ENCODE measurements around the gene GNG2.
A peak's percentile ranks its signal among the peaks of the same experiment; 100 is the strongest.

Gene GNG2

DNA sequence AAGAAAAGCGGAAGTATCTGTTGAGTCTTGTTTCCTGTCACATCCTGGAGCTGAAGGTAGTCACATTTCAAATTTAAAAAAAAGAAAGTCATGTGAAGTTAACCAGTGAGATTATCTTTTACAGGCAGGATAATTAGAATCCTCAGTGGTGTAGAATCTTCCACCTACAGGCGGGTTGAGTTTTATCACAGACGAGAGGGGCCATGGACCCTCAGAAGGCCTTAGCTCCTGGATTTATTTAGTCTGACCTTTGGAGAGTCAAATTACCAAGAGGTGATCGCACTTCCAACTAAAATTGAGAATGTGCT, 13.0 kb upstream of the GNG2 start:
- no peaks in the 10 kb centered on the region for H3K36me3 ChIP-seq (replicated peaks)
- no peak overlapping the region for H3K4me3 ChIP-seq (ENCODE audit: low read depth, low read length)
- no peak for DNase-seq
- in situ Hi-C loops (cut with HindIII; ENCODE audit: low pct_ligation_motif_present, low sequenced_read_pairs), result no loop called here
- no peaks in the 10 kb centered on the region for H3K27me3 ChIP-seq (replicated peaks)
- TF ChIP-seq, protein P1, sequence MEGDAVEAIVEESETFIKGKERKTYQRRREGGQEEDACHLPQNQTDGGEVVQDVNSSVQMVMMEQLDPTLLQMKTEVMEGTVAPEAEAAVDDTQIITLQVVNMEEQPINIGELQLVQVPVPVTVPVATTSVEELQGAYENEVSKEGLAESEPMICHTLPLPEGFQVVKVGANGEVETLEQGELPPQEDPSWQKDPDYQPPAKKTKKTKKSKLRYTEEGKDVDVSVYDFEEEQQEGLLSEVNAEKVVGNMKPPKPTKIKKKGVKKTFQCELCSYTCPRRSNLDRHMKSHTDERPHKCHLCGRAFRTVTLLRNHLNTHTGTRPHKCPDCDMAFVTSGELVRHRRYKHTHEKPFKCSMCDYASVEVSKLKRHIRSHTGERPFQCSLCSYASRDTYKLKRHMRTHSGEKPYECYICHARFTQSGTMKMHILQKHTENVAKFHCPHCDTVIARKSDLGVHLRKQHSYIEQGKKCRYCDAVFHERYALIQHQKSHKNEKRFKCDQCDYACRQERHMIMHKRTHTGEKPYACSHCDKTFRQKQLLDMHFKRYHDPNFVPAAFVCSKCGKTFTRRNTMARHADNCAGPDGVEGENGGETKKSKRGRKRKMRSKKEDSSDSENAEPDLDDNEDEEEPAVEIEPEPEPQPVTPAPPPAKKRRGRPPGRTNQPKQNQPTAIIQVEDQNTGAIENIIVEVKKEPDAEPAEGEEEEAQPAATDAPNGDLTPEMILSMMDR (IDR thresholded peaks at IDR 0.05; ENCODE audit: low read depth, low read length, missing control alignments), result no peak
- H3K27ac ChIP-seq, result peak overlapping the region; percentile 47

DNA sequence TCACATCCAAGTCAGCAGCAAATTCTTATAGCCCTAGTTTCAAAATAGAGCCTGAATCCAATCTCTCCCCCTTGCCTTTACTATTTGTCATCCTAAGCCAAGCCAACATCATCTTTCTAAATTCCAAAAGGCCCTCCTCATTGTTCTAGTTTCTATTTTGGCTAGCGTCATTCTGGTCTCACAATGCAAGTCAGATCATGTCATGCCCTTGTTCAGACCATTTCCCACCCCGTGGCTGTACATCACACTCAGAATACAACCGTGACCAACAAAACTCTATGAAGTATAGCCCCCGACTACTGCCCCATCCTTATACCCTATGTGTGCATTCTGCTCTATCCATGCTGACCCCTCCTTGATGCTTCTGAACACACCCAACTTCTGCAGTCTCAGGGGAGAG, 12.3 kb upstream of the GNG2 start:
- DNase-seq, result no peak
- TF ChIP-seq, protein P1 (IDR thresholded peaks at IDR 0.05; ENCODE audit: low read depth, low read length, missing control alignments), result no peak
- Histone ChIP-seq H3K27ac (no peak overlapping the region), H3K4me3 (ENCODE audit: low read depth, low read length) (no peak overlapping the region), H3K27me3 (replicated peaks) (no peaks in the 10 kb centered on the region), H3K36me3 (replicated peaks) (no peaks in the 10 kb centered on the region)
- in situ Hi-C loops (cut with HindIII; ENCODE audit: low pct_ligation_motif_present, low sequenced_read_pairs), result no loop called here

DNA sequence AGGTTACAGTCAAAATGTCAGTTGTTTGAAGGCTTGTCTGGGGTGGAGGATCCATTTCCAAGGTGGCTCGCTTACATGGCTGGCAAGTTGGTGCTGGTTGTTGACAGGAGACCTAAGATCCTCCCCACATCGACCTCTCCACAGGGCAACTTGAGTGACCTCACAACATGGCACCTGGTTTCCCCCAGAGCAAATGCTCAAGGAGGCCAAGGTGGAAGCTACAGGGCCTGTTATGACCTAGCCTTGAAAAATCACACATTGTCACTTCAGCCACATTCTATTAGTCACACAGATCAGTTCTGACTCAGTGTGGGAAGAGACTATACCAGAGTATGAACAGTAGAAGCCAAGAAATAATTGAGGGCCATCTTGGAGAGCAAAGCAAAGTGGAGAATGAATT, 11.3 kb upstream of the GNG2 start:
- no peak overlapping the region for H3K27ac ChIP-seq

DNA sequence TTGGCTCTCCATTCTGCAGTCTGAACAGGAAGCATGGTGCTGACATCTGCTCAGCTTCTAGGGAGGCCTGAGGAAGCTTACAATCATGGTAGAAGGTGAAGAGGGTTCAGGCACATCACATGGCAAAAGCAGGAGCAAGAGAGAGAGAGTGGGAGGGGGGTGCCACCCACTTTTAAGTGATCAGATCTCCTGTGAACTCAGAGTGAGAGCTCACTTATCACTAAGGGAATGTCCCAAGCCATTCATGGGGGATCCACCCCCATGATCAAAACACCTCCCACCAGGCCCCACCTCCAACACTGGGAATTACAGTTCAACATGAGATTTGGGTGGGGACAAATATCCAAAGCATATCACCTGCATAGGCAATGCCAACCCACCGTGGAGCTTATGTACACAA, 9.8 kb upstream of the GNG2 start:
- TF ChIP-seq, protein P1 (IDR thresholded peaks at IDR 0.05; ENCODE audit: low read depth, low read length, missing control alignments), result no peak
- in situ Hi-C loops (cut with HindIII; ENCODE audit: low pct_ligation_motif_present, low sequenced_read_pairs), result no loop called here
- Histone ChIP-seq H3K27me3 (replicated peaks) (no peaks in the 10 kb centered on the region), H3K36me3 (replicated peaks) (no peaks in the 10 kb centered on the region), H3K4me3 (ENCODE audit: low read depth, low read length) (no peak overlapping the region), H3K27ac (no peak overlapping the region)
- DNase-seq, result no peak

More for the DNA sequence above, 11.3 kb upstream of the GNG2 start:
- in situ Hi-C loops (cut with HindIII; ENCODE audit: low pct_ligation_motif_present, low sequenced_read_pairs), result no loop called here
- no peaks in the 10 kb centered on the region for H3K36me3 ChIP-seq (replicated peaks)
- TF ChIP-seq, protein P1 (IDR thresholded peaks at IDR 0.05; ENCODE audit: low read depth, low read length, missing control alignments), result no peak
- no peaks in the 10 kb centered on the region for H3K27me3 ChIP-seq (replicated peaks)
- no peak for DNase-seq
- no peak overlapping the region for H3K4me3 ChIP-seq (ENCODE audit: low read depth, low read length)

DNA sequence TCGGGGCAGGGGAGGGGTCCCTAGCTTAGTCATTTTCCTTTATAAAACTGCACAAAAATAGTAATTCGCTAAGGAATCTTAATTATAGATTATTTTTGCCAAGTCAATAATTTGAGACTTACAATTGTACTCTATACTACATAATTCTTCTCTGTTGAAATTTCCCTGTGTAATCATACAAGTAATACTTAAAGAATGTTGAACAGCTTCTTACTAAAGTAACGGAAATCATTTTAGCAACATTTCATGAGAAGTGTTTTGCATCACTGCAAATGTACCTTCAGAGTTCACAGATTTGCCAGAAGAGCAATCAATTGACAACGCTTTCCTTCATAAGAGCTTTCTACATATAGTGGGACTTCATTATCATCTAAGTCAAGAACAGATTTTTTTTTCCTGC, 7.9 kb upstream of the GNG2 start:
- TF ChIP-seq, protein P1 (IDR thresholded peaks at IDR 0.05; ENCODE audit: low read depth, low read length, missing control alignments), result no peak
- Histone ChIP-seq H3K27ac (no peak overlapping the region), H3K36me3 (replicated peaks) (no peaks in the 10 kb centered on the region), H3K4me3 (ENCODE audit: low read depth, low read length) (no peak overlapping the region), H3K27me3 (replicated peaks) (no peaks in the 10 kb centered on the region)
- DNase-seq, result no peak
- in situ Hi-C loops (cut with HindIII; ENCODE audit: low pct_ligation_motif_present, low sequenced_read_pairs), result no loop called here

DNA sequence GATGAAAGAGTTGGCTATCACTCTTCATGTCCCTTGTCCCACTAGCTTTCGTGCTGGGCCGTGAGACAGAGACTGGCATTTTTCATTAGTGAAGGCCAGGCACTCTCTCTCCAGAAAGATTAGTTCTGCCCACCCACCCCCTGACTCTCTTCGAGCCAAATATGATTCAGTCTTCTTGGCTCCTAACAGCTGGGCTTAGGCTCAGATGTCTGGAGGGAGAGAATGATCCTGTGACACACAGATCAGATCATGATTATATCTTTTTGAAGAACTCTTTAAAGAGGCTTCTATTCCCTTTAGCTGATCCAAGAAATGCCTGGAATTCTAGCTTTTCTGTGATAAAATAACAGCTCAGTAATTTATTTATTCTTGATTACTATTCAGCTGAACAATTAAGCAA, 5.2 kb upstream of the GNG2 start:
- TF ChIP-seq, protein P1 (IDR thresholded peaks at IDR 0.05; ENCODE audit: low read depth, low read length, missing control alignments), result no peak
- Histone ChIP-seq H3K36me3 (replicated peaks) (no peaks in the 10 kb centered on the region), H3K4me3 (ENCODE audit: low read depth, low read length) (no peak overlapping the region), H3K27ac (no peak overlapping the region), H3K27me3 (replicated peaks) (no peaks in the 10 kb centered on the region)
- no peak for DNase-seq
- in situ Hi-C loops (cut with HindIII; ENCODE audit: low pct_ligation_motif_present, low sequenced_read_pairs), result no loop called here
